Adrenal gland (tissue), 12 donors: Measurements from ENCODE around the gene DSCAML1. TPM values are rescaled to one million over a fixed set of nuclear protein-coding genes. Genes with fewer than 3 reads are reported as not detected.

Experiments
- DNase-seq, 7 donors: peaks; one replicate each; pipeline ENCODE4 v3.0.0-alpha.2; 2019 to 2020
- H3K27ac ChIP-seq, 5 donors: fragments of 200-600 bp; sonication (generic) in 4 of 5; 1 replicate in 3 of 5; 2 replicates in 2 of 5; pipeline versions ENCODE4 v1.5.1 to v1.8.0; 2016 to 2020; ENCODE audit warnings: mild to moderate bottlenecking in 1 of 5
- H3K27me3 ChIP-seq: fragments of 200-600 bp; 2 replicates; pipeline ENCODE4 v1.8.0; 2021
- H3K36me3 ChIP-seq, 2 donors: fragments of 200-600 bp; replicated peaks in 1 of 2; 1 replicate in 1 of 2; 2 replicates in 1 of 2; pipeline versions ENCODE4 v1.5.1 to v1.8.0; 2018 to 2022
- H3K4me1 ChIP-seq, 2 donors: fragments of 200-600 bp; replicated peaks in 1 of 2; 1 replicate in 1 of 2; 2 replicates in 1 of 2; pipeline versions ENCODE4 v1.5.1 to v1.8.0; 2018 to 2021
- H3K4me3 ChIP-seq, 4 donors: fragments of 200-600 bp; sonication (generic) in 3 of 4; one replicate each; pipeline ENCODE4 v1.5.1; 2016 to 2018
- H3K9me3 ChIP-seq, 3 donors: fragments of 200-600 bp; sonication (generic) in 1 of 3; replicated peaks in 1 of 3; 1 replicate in 2 of 3; 2 replicates in 1 of 3; pipeline versions ENCODE4 v1.5.1 to v1.8.0; 2016 to 2021
- POLR2A ChIP-seq, 2 donors: fragments of 450-650 bp; IDR thresholded peaks; one replicate each; pipeline ENCODE4 v1.6.1; 2017; ENCODE audit warnings: antibody characterized with exemption in 2 of 2, mild to moderate bottlenecking in 2 of 2, moderate library complexity in 1 of 2
- WGBS, 4 donors: extraction: QIAGEN DNeasy Blood & Tissue Kit in 2 of 4; methylation state at CpG; one replicate each; pipeline versions ENCODE4 v1.1.5 to v1.1.7; 2013 to 2017; 5-methylcytosine and 5-hydroxymethylcytosine counted together
- intact Hi-C, 2 donors: fragments of 100-400 bp; cut with DNase I; formaldehyde crosslinking; loops; one replicate each; pipeline versions ENCODE4 v1.14.1 to v1.15.0; 2022 to 2023
- polyA plus RNA-seq, 3 donors: library from polyadenylated mRNA; stranded (reverse); fragments of 200-250 nt in 2 of 3; fragments of 350-450 nt in 1 of 3; fragmentation: Illumina TruSeq in 1 of 3; extraction: RNeasy Lipid Tissue Mini Kit (QIAGEN cat#74804) in 1 of 3; gene quantifications; one replicate each; pipeline ENCODE4 v1.2.3, GENCODE V29; 2013 to 2014
- total RNA-seq, 9 donors: library from RNA; depleted of rRNA in 4 of 9; stranded (reverse); fragments of >200 nt in 4 of 9; fragments of 120-200 nt in 1 of 9; fragmentation: NEBNext Ultra II Directional in 1 of 9; extraction: Animal tissue kit (Norgen Biotek cat#: 25700) in 1 of 9; gene quantifications; one replicate each; pipeline versions ENCODE4 v1.1.0 to v1.2.4, GENCODE V29; 2013 to 2023
- TF ChIP-seq, protein P1 (sequence below), 6 experiments: fragments of 450-650 bp in 4 of 6; fragments of 200-600 bp in 2 of 6; sonication (generic) in 1 of 6; IDR thresholded peaks; 1 replicate in 5 of 6; 2 replicates in 1 of 6; pipeline versions ENCODE4 v1.5.1 to v1.8.0; 2016 to 2021; ENCODE audit warnings: antibody characterized with exemption in 6 of 6, mild to moderate bottlenecking in 2 of 6, moderate library complexity in 1 of 6
- donor health status: healthy with polysubstance abuse.
- donor health status: Bipolar disorder and iron deficiency.
- donor health status: DM: yes; HTN: yes; CAD: no.
- donor health status: DM: no; HTN: no; CAD: no.
- donor health status: DM: no; HTN: no; CAD: no.
- donor health status: DM: yes; HTN: yes; CAD: no.

DSCAML1 gene
- total and polyA plus RNA-seq, 12 donors, result 0.09 to 1.9 (median 0.55) TPM; not detected in 1

DNA sequence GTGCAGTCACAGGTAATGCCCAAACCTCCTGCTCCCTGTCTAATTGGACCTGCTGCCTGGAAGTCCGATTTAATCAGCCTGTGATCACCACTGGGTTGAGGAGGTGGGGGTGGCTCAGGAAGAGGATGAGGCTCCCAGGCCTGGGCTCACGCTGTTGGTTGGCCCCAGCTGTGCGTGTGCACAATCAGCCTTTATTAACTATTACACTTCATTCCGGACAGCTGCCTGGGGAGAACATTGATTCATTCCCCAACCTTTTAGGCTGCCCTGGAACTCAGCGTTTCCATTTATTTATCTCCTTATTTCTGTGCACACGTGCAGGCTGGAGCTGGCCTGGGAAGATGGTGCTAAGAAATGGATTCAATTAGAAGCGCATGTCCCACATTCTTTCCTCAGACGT lies 123.4 kb downstream of the DSCAML1 start:
- no peaks in the 10 kb centered on the region for H3K9me3 ChIP-seq
- no peak overlapping the region for H3K4me3 ChIP-seq
- no peaks in the 10 kb centered on the region for H3K4me1 ChIP-seq
- H3K27ac ChIP-seq, result no peak overlapping the region
- TF ChIP-seq, protein P1, sequence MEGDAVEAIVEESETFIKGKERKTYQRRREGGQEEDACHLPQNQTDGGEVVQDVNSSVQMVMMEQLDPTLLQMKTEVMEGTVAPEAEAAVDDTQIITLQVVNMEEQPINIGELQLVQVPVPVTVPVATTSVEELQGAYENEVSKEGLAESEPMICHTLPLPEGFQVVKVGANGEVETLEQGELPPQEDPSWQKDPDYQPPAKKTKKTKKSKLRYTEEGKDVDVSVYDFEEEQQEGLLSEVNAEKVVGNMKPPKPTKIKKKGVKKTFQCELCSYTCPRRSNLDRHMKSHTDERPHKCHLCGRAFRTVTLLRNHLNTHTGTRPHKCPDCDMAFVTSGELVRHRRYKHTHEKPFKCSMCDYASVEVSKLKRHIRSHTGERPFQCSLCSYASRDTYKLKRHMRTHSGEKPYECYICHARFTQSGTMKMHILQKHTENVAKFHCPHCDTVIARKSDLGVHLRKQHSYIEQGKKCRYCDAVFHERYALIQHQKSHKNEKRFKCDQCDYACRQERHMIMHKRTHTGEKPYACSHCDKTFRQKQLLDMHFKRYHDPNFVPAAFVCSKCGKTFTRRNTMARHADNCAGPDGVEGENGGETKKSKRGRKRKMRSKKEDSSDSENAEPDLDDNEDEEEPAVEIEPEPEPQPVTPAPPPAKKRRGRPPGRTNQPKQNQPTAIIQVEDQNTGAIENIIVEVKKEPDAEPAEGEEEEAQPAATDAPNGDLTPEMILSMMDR (IDR thresholded peaks at IDR 0.05), result no peak
- no peak for TF ChIP-seq POLR2A (IDR thresholded peaks at IDR 0.05)
- no peak for DNase-seq
- 58 to 71% (median 64%) methylated on average over 6 to 8 of the region's 8 CpGs for WGBS, 4 donors
- intact Hi-C loops, result no loop called here
- H3K27me3 ChIP-seq, result peaks cover 2% of the 10 kb centered on the region
- no peaks in the 10 kb centered on the region for H3K36me3 ChIP-seq

DNA sequence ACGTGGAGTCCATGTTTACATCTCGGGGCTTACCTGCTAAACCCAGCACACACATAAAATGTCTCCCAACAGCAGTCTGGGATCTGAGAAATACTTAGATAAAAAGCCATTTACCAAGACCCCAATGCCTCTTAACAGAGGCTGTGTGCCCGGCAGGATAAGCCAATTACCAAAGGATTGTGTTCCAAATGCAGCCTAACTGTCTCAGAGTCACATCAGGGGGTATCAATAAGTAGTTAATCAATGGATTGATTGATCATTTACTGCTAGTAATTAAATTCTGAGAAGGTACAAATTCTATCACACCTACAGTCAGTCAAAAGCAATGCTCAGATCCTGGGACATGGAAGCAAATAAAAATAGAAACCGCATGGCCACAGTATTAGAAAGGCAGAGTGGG lies 125.6 kb downstream of the DSCAML1 start:
- no peak overlapping the region for H3K27ac ChIP-seq
- TF ChIP-seq, protein P1 (IDR thresholded peaks at IDR 0.05), result no peak
- no peak for TF ChIP-seq POLR2A (IDR thresholded peaks at IDR 0.05)

GRCh38 chr11:117670924-117671323 lies 126.1 kb downstream of the DSCAML1 start:
- Histone ChIP-seq H3K27ac (no peak overlapping the region), H3K4me3 (no peak overlapping the region), H3K4me1 (no peaks in the 10 kb centered on the region), H3K36me3 (no peaks in the 10 kb centered on the region), H3K27me3 (peaks cover 2% of the 10 kb centered on the region), H3K9me3 (no peaks in the 10 kb centered on the region)
- intact Hi-C loops, result no loop called here
- WGBS, 4 donors, result 73 to 92% (median 80%) methylated on average over 6 to 7 of the region's 7 CpGs
- no peak for DNase-seq
- TF ChIP-seq POLR2A (IDR thresholded peaks at IDR 0.05), result no peak
- TF ChIP-seq, protein P1 (IDR thresholded peaks at IDR 0.05), result no peak

More for the DNA sequence above, 125.6 kb downstream of the DSCAML1 start:
- intact Hi-C loops, result no loop called here
- Histone ChIP-seq H3K9me3 (no peaks in the 10 kb centered on the region), H3K4me1 (no peaks in the 10 kb centered on the region), H3K4me3 (no peak overlapping the region), H3K27me3 (peaks cover 2% of the 10 kb centered on the region), H3K36me3 (no peaks in the 10 kb centered on the region)
- 79 to 90% (median 84%) methylated on average over 4 of the region's 4 CpGs for WGBS, 4 donors
- no peak for DNase-seq

GRCh38 chr11:117670443-117670842 lies 126.6 kb downstream of the DSCAML1 start:
- intact Hi-C loops, result no loop called here
- Histone ChIP-seq H3K9me3 (no peaks in the 10 kb centered on the region), H3K4me1 (no peaks in the 10 kb centered on the region), H3K27me3 (peaks cover 2% of the 10 kb centered on the region), H3K36me3 (no peaks in the 10 kb centered on the region), H3K27ac (no peak overlapping the region), H3K4me3 (no peak overlapping the region)
- 72 to 82% (median 80%) methylated on average over 5 of the region's 5 CpGs for WGBS, 4 donors
- TF ChIP-seq, protein P1 (IDR thresholded peaks at IDR 0.05), result no peak
- TF ChIP-seq POLR2A (IDR thresholded peaks at IDR 0.05), result no peak
- no peak for DNase-seq
